ENCODE data around the gene KIAA0825. TPM values are rescaled to one million over a fixed set of nuclear protein-coding genes. Genes with fewer than 3 reads are reported as not detected.

The KIAA0825 gene
- polyA plus RNA-seq, 1 donor from 2014 or later, result 5.1 TPM

DNA sequence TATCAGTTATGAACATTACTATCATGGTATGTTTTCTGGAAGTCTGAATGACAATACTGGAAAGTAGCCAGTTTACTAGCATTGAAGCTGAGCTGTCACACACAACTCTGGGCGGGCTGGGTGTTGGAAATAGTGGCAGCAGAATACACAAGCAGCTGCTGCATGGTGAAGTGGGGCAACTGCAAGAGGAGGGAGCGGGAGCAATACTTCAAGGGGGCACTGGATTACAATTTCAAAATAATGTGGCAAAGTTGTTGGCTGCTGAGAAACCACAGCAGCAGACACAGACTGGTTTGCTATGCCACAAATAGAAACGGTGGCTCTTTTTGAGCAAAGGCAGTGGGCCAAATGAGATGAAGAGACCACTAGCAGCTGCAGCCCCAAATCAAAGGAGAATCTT is 350.2 kb downstream of the KIAA0825 start:
- H3K9me3 ChIP-seq (ENCODE audit: low read length), result no peaks in the 10 kb centered on the region
- H3K27ac ChIP-seq (ENCODE audit: low read length), result no peak overlapping the region
- H3K79me2 ChIP-seq (replicated peaks; ENCODE audit: insufficient read depth, low read length), result no peaks in the 10 kb centered on the region
- no peak overlapping the region for H2AFZ ChIP-seq (ENCODE audit: low read depth, low read length)
- no peaks in the 10 kb centered on the region for H3K36me3 ChIP-seq (ENCODE audit: insufficient read depth, low read length)
- H3K9ac ChIP-seq (ENCODE audit: low read length), result no peak overlapping the region
- H3K9me2 ChIP-seq (ENCODE audit: insufficient read depth, low read length), result no peaks in the 10 kb centered on the region
- no peaks in the 10 kb centered on the region for H3F3A ChIP-seq (ENCODE audit: insufficient read depth, low read length, poor library complexity, severe bottlenecking)
- no peak for TF ChIP-seq EP300 (conservative IDR thresholded peaks at IDR 0.05; ENCODE audit: poor library complexity, severe bottlenecking)
- no peak for TF ChIP-seq RAD21 (conservative IDR thresholded peaks at IDR 0.05)
- TF ChIP-seq MXI1 (conservative IDR thresholded peaks at IDR 0.05; ENCODE audit: poor library complexity, severe bottlenecking), result no peak
- no peak for TF ChIP-seq TAF1 (IDR thresholded peaks at IDR 0.05; ENCODE audit: low read depth)
- no peak for TF ChIP-seq EZH2 (IDR thresholded peaks at IDR 0.05; ENCODE audit: borderline replicate concordance, insufficient read depth, low read length, poor library complexity, severe bottlenecking)
- TF ChIP-seq POLR2AphosphoS5 (IDR thresholded peaks at IDR 0.05), result no peak
- TF ChIP-seq, protein P1, sequence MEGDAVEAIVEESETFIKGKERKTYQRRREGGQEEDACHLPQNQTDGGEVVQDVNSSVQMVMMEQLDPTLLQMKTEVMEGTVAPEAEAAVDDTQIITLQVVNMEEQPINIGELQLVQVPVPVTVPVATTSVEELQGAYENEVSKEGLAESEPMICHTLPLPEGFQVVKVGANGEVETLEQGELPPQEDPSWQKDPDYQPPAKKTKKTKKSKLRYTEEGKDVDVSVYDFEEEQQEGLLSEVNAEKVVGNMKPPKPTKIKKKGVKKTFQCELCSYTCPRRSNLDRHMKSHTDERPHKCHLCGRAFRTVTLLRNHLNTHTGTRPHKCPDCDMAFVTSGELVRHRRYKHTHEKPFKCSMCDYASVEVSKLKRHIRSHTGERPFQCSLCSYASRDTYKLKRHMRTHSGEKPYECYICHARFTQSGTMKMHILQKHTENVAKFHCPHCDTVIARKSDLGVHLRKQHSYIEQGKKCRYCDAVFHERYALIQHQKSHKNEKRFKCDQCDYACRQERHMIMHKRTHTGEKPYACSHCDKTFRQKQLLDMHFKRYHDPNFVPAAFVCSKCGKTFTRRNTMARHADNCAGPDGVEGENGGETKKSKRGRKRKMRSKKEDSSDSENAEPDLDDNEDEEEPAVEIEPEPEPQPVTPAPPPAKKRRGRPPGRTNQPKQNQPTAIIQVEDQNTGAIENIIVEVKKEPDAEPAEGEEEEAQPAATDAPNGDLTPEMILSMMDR (IDR thresholded peaks at IDR 0.05; ENCODE audit: poor library complexity, severe bottlenecking), result no peak
- H3K4me2 ChIP-seq (ENCODE audit: low read length), result no peak overlapping the region
- no peak overlapping the region for H3K4me3 ChIP-seq (ENCODE audit: low read length)
- no peaks in the 10 kb centered on the region for H4K20me1 ChIP-seq (ENCODE audit: insufficient read depth)
- no peaks in the 10 kb centered on the region for H3K27me3 ChIP-seq (ENCODE audit: insufficient read depth, low read depth, low read length)

- H3K36me3 ChIP-seq (ENCODE audit: insufficient read depth, low read length), result no peaks in the 10 kb centered on the region
- H3K27ac ChIP-seq (ENCODE audit: low read length), result no peak overlapping the region
- no peak overlapping the region for H2AFZ ChIP-seq (ENCODE audit: low read depth, low read length)
- H3K9me2 ChIP-seq (ENCODE audit: insufficient read depth, low read length), result no peaks in the 10 kb centered on the region
- H4K20me1 ChIP-seq (ENCODE audit: insufficient read depth), result no peaks in the 10 kb centered on the region
- no peak overlapping the region for H3K9ac ChIP-seq (ENCODE audit: low read length)
- H3K27me3 ChIP-seq (ENCODE audit: insufficient read depth, low read depth, low read length), result no peaks in the 10 kb centered on the region
- no peaks in the 10 kb centered on the region for H3K79me2 ChIP-seq (replicated peaks; ENCODE audit: insufficient read depth, low read length)
- no peaks in the 10 kb centered on the region for H3K9me3 ChIP-seq (ENCODE audit: low read length)
- no peaks in the 10 kb centered on the region for H3F3A ChIP-seq (ENCODE audit: insufficient read depth, low read length, poor library complexity, severe bottlenecking)
- TF ChIP-seq POLR2AphosphoS5 (IDR thresholded peaks at IDR 0.05) (no peak), MXI1 (conservative IDR thresholded peaks at IDR 0.05; ENCODE audit: poor library complexity, severe bottlenecking) (no peak), TAF1 (IDR thresholded peaks at IDR 0.05; ENCODE audit: low read depth) (no peak), RAD21 (conservative IDR thresholded peaks at IDR 0.05) (no peak), REST (IDR thresholded peaks at IDR 0.05; ENCODE audit: borderline replicate concordance) (no peak), EZH2 (IDR thresholded peaks at IDR 0.05; ENCODE audit: borderline replicate concordance, insufficient read depth, low read length, poor library complexity, severe bottlenecking) (no peak)
- TF ChIP-seq, protein P1 (IDR thresholded peaks at IDR 0.05; ENCODE audit: poor library complexity, severe bottlenecking), result no peak
- H3K4me2 ChIP-seq (ENCODE audit: low read length), result no peak overlapping the region
- no peak overlapping the region for H3K4me3 ChIP-seq (ENCODE audit: low read length)
Observed at GRCh38 chr5:94267350-94267899, 351.0 kb downstream of the KIAA0825 start.
